T-helper 2 cell (primary cell): ENCODE data around the gene ATP12A.

Experiments used
- DNase-seq, 5 experiments: peaks; one replicate each; pipeline versions ENCODE4 v3.0.0 to v3.0.0-alpha.2; 2012 to 2022
- total RNA-seq, 2 donors: gene quantifications; one replicate each; lab custom pipeline; 2026; lab: John Stamatoyannopoulos, UW

Gene ATP12A
- 0 to 0.54 reads per million in 2 donors for total RNA-seq

GRCh38 chr13:24680258-24680920 is at the start of gene ATP12A:
Gene ATP12A, plus strand, starts transcription at chr13:24680408. Its CDS starts 336 bp downstream, at chr13:24680744.
- DNase-seq, result peak in 2 of 5 experiments; percentile 21 to 47

- DNase-seq, result no peak
These were observed 49.2 kb upstream of the ATP12A start for GRCh38 chr13:24630851-24631620.

- no peak for DNase-seq
These were observed 48.3 kb upstream of the ATP12A start for GRCh38 chr13:24631922-24632321.

- DNase-seq, result no peak
These were observed 47.7 kb upstream of the ATP12A start for GRCh38 chr13:24632382-24633121.

- no peak for DNase-seq
These were observed 43.4 kb upstream of the ATP12A start for GRCh38 chr13:24636776-24637175.

- DNase-seq, result no peak
These were observed 42.1 kb upstream of the ATP12A start for GRCh38 chr13:24638096-24638495.

- DNase-seq, result no peak
These were observed 39.5 kb upstream of the ATP12A start for GRCh38 chr13:24640752-24641151.

- peak in 1 of 5 experiments; percentile 24 for DNase-seq
These were observed 38.0 kb upstream of the ATP12A start for GRCh38 chr13:24642219-24642618.

GRCh38 chr13:24644036-24644435 is 36.2 kb upstream of the ATP12A start:
- DNase-seq, result no peak

GRCh38 chr13:24648271-24648670 is 31.9 kb upstream of the ATP12A start:
- no peak for DNase-seq

- DNase-seq, result no peak
These were observed 31.1 kb upstream of the ATP12A start for GRCh38 chr13:24648983-24649687.

- DNase-seq, result no peak
These were observed 30.5 kb upstream of the ATP12A start for GRCh38 chr13:24649688-24650043.

- no peak for DNase-seq
These were observed 30.0 kb upstream of the ATP12A start for GRCh38 chr13:24650161-24650560.

- no peak for DNase-seq
These were observed 28.4 kb upstream of the ATP12A start for GRCh38 chr13:24651718-24652345.

- DNase-seq, result no peak
These were observed 27.8 kb upstream of the ATP12A start for GRCh38 chr13:24652359-24652758.

- DNase-seq, result no peak
These were observed 25.5 kb upstream of the ATP12A start for GRCh38 chr13:24654741-24655140.

- no peak for DNase-seq
These were observed 21.0 kb upstream of the ATP12A start for GRCh38 chr13:24659239-24659638.

GRCh38 chr13:24660023-24660741 is 20.0 kb upstream of the ATP12A start:
- DNase-seq, result no peak

- DNase-seq, result peak in 1 of 5 experiments; percentile 27
These were observed 18.5 kb upstream of the ATP12A start for GRCh38 chr13:24661713-24662112.

- no peak for DNase-seq
These were observed 17.8 kb upstream of the ATP12A start for GRCh38 chr13:24662195-24663088.

- DNase-seq, result no peak
These were observed 17.2 kb upstream of the ATP12A start for GRCh38 chr13:24663089-24663395.
